ENCODE measurements around the gene ASCL4.

ASCL4 gene

GRCh38 chr12:107764626-107765025, 9.9 kb upstream of the ASCL4 start:
- TF ChIP-seq EZH2phosphoT487 (IDR thresholded peaks at IDR 0.05; ENCODE audit: borderline replicate concordance, low read length) (no peak), CTCF (IDR thresholded peaks at IDR 0.05; ENCODE audit: low read depth, low read length, poor library complexity, severe bottlenecking) (no peak)
- no peaks in the 10 kb centered on the region for H4K20me1 ChIP-seq (ENCODE audit: control insufficient read depth, insufficient read depth, low read depth, low read length)
- peaks cover 11% of the 10 kb centered on the region for H3K79me2 ChIP-seq (ENCODE audit: control insufficient read depth, low read length)
- H3K4me2 ChIP-seq (ENCODE audit: low read length) = no peak overlapping the region
- H3K27ac ChIP-seq (ENCODE audit: low read depth, low read length) = no peak overlapping the region
- no peaks in the 10 kb centered on the region for H3K27me3 ChIP-seq (ENCODE audit: control insufficient read depth, low read length)
- peaks cover 10% of the 10 kb centered on the region for H3K36me3 ChIP-seq (ENCODE audit: control insufficient read depth, low read length)
- no peak overlapping the region for H3K4me3 ChIP-seq (ENCODE audit: low read length)
- H3K9me3 ChIP-seq (ENCODE audit: control insufficient read depth, insufficient read depth, low read length) = no peaks in the 10 kb centered on the region
- H3K4me1 ChIP-seq (ENCODE audit: control insufficient read depth, low read length) = peaks cover 8% of the 10 kb centered on the region
- no peaks in the 10 kb centered on the region for H3F3A ChIP-seq (ENCODE audit: control insufficient read depth, insufficient read depth)
- H3K9me2 ChIP-seq (replicated peaks; ENCODE audit: control insufficient read depth, low read length) = no peaks in the 10 kb centered on the region

DNA sequence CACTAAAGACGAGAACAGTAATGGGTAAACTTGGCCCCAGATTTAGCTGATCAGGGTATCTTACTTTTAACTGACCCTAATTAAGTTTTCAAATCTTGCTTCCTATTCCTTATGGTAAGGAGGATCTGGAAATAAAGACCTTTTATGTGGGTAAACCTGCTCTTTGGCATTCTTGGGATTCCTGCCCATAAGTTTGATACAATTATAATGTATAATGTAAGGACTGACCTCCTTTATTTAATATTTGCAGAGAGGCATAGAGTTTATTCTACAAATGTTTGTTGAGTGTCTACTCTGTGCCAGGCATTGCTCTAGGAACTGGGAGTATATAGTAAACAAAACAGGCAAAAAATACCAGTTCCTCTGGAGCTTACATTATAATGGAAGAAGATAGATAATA, 9.2 kb upstream of the ASCL4 start:
- Histone ChIP-seq H3K36me3 (ENCODE audit: control insufficient read depth, low read length) (peaks cover 3% of the 10 kb centered on the region), H3K4me1 (ENCODE audit: control insufficient read depth, low read length) (peaks cover 6% of the 10 kb centered on the region)
- TF ChIP-seq EZH2phosphoT487 (IDR thresholded peaks at IDR 0.05; ENCODE audit: borderline replicate concordance, low read length) (no peak), CTCF (IDR thresholded peaks at IDR 0.05; ENCODE audit: low read depth, low read length, poor library complexity, severe bottlenecking) (no peak)

DNA sequence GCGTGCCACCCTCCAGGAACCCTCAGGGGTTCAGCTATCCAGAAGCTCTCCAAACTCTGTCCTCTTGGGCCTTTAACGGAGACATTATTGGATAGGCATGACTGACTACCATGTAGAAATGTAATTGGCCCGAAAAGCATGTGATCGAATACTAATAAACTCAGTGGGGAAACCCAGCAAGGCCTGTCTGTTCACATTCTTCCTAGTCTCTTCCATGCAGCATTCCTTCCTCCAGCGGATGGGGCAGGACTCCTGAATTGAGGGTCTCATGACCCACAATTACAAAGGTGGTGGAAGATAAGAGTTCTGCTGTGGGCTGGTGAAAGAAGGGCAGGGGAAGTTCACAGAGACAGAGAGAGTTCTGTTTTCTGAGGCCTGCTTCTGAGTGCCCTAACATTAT, 7.0 kb upstream of the ASCL4 start:
- Histone ChIP-seq H3K4me2 (ENCODE audit: low read length) (no peak overlapping the region), H3K79me2 (ENCODE audit: control insufficient read depth, low read length) (no peaks in the 10 kb centered on the region), H3K9me3 (ENCODE audit: control insufficient read depth, insufficient read depth, low read length) (no peaks in the 10 kb centered on the region), H3K4me3 (ENCODE audit: low read length) (no peak overlapping the region), H3K36me3 (ENCODE audit: control insufficient read depth, low read length) (no peaks in the 10 kb centered on the region), H3K27ac (ENCODE audit: low read depth, low read length) (no peak overlapping the region), H3F3A (ENCODE audit: control insufficient read depth, insufficient read depth) (no peaks in the 10 kb centered on the region), H4K20me1 (ENCODE audit: control insufficient read depth, insufficient read depth, low read depth, low read length) (no peaks in the 10 kb centered on the region), H3K4me1 (ENCODE audit: control insufficient read depth, low read length) (no peaks in the 10 kb centered on the region), H3K27me3 (ENCODE audit: control insufficient read depth, low read length) (no peaks in the 10 kb centered on the region), H3K9me2 (replicated peaks; ENCODE audit: control insufficient read depth, low read length) (no peaks in the 10 kb centered on the region)
- no peak for TF ChIP-seq CTCF (IDR thresholded peaks at IDR 0.05; ENCODE audit: low read depth, low read length, poor library complexity, severe bottlenecking)
- TF ChIP-seq EZH2phosphoT487 (IDR thresholded peaks at IDR 0.05; ENCODE audit: borderline replicate concordance, low read length) = no peak

More for the DNA sequence above, 9.2 kb upstream of the ASCL4 start:
- no peaks in the 10 kb centered on the region for H3K27me3 ChIP-seq (ENCODE audit: control insufficient read depth, low read length)
- H4K20me1 ChIP-seq (ENCODE audit: control insufficient read depth, insufficient read depth, low read depth, low read length) = no peaks in the 10 kb centered on the region
- no peak overlapping the region for H3K4me2 ChIP-seq (ENCODE audit: low read length)
- peaks cover 4% of the 10 kb centered on the region for H3K79me2 ChIP-seq (ENCODE audit: control insufficient read depth, low read length)
- H3K9me2 ChIP-seq (replicated peaks; ENCODE audit: control insufficient read depth, low read length) = no peaks in the 10 kb centered on the region
- H3K27ac ChIP-seq (ENCODE audit: low read depth, low read length) = no peak overlapping the region
- no peaks in the 10 kb centered on the region for H3K9me3 ChIP-seq (ENCODE audit: control insufficient read depth, insufficient read depth, low read length)
- no peaks in the 10 kb centered on the region for H3F3A ChIP-seq (ENCODE audit: control insufficient read depth, insufficient read depth)
- no peak overlapping the region for H3K4me3 ChIP-seq (ENCODE audit: low read length)

All from DOHH2 (cell line).